B cell (primary cell): ENCODE data around the gene CALML5. TPM values are rescaled to one million over a fixed set of nuclear protein-coding genes. Genes with fewer than 3 reads are reported as not detected.

Experiments
- ATAC-seq: fragments of 200-7000 bp; cut with Tn5 transposase; one replicate; pipeline ENCODE4 v1.10.0; 2021; ENCODE audit warnings: low read depth, mild to moderate bottlenecking, moderate number of reproducible peaks, moderate library complexity
- CTCF ChIA-PET: fragments of 350-600 bp; sonication (Branson Sonifier 250); formaldehyde crosslinking; loops from one replicate; lab custom pipeline; 2021; ENCODE audit warnings: antibody characterized with exemption, inconsistent platforms; lab: Charles Lee
- POLR2A ChIA-PET: fragments of 350-600 bp; sonication (Branson Sonifier 250); formaldehyde crosslinking; loops from one replicate; lab custom pipeline; 2021; ENCODE audit warnings: antibody characterized with exemption; lab: Charles Lee
- DNase-seq: peaks from one replicate; pipeline ENCODE4 v3.0.0; 2013
- H2AFZ ChIP-seq: 2 replicates; pipeline ENCODE4 v1.6.1; 2012; ENCODE audit warnings: mild to moderate bottlenecking, low read depth, low read length; ENCODE audit not compliant: insufficient read depth, poor library complexity, severe bottlenecking
- H3K27ac ChIP-seq, 2 donors: 1 replicate in 1 of 2; 2 replicates in 1 of 2; pipeline ENCODE4 v1.5.1; 2012 to 2013; ENCODE audit warnings: low read length in 2 of 2, mild to moderate bottlenecking in 2 of 2, moderate library complexity in 1 of 2
- H3K27me3 ChIP-seq, 4 experiments: fragments of 200-600 bp in 1 of 4; sonication (generic) in 1 of 4; replicated peaks in 1 of 4; 1 replicate in 2 of 4; 2 replicates in 2 of 4; pipeline versions ENCODE4 v1.6.1 to v1.7.0; 2013 to 2016; ENCODE audit warnings: low read length in 3 of 4, mild to moderate bottlenecking in 2 of 4, mixed read lengths in 1 of 4, moderate library complexity in 1 of 4; ENCODE audit not compliant: insufficient read depth in 4 of 4, control insufficient read depth in 3 of 4; ENCODE audit errors: control extremely low read depth in 1 of 4
- H3K36me3 ChIP-seq, 2 experiments: replicated peaks in 1 of 2; 1 replicate in 1 of 2; 2 replicates in 1 of 2; pipeline versions ENCODE4 v1.6.1 to v1.7.1; 2013; ENCODE audit warnings: low read length in 1 of 2; ENCODE audit not compliant: insufficient read depth in 2 of 2, control insufficient read depth in 1 of 2; ENCODE audit errors: control extremely low read depth in 1 of 2, extremely low read depth in 1 of 2
- H3K4me1 ChIP-seq, 2 donors: fragments of 200-600 bp in 1 of 2; sonication (generic) in 1 of 2; 1 replicate in 1 of 2; 2 replicates in 1 of 2; pipeline versions ENCODE4 v1.5.1 to v1.6.1; 2013 to 2017; ENCODE audit warnings: low read length in 2 of 2; ENCODE audit not compliant: control insufficient read depth in 2 of 2, insufficient read depth in 2 of 2
- H3K4me2 ChIP-seq: replicated peaks from 2 replicates; pipeline ENCODE3; 2012; ENCODE audit warnings: mild to moderate bottlenecking, low read depth, low read length; ENCODE audit not compliant: poor library complexity, severe bottlenecking
- H3K4me3 ChIP-seq, 5 experiments: fragments of 200-600 bp in 1 of 5; sonication (generic) in 1 of 5; 1 replicate in 3 of 5; 2 replicates in 2 of 5; pipeline versions ENCODE4 v1.5.1 to v1.7.0; 2011 to 2016; ENCODE audit warnings: low read length in 4 of 5, mild to moderate bottlenecking in 4 of 5, low read depth in 2 of 5, control low read depth in 1 of 5, moderate library complexity in 1 of 5; ENCODE audit not compliant: insufficient read depth in 1 of 5; ENCODE audit errors: control extremely low read depth in 1 of 5, extremely low read depth in 1 of 5
- H3K79me2 ChIP-seq: fragments of 200-600 bp; sonication (generic); one replicate; pipeline ENCODE4 v1.6.0; 2016; ENCODE audit warnings: low read length; ENCODE audit not compliant: control insufficient read depth, insufficient read depth
- H3K9ac ChIP-seq: fragments of 200-600 bp; sonication (generic); 2 replicates; pipeline ENCODE4 v1.6.1; 2017; ENCODE audit warnings: mild to moderate bottlenecking, low read length, moderate library complexity
- H3K9me3 ChIP-seq, 3 donors: one replicate each; pipeline versions ENCODE4 v1.6.1 to v1.7.1; 2013; ENCODE audit warnings: low read length in 2 of 3; ENCODE audit not compliant: control insufficient read depth in 2 of 3, insufficient read depth in 1 of 3; ENCODE audit errors: control extremely low read depth in 1 of 3
- H4K20me1 ChIP-seq: 2 replicates; pipeline ENCODE4 v1.6.0; 2012; ENCODE audit warnings: mild to moderate bottlenecking, low read length; ENCODE audit not compliant: insufficient read depth, control insufficient read depth, poor library complexity, severe bottlenecking
- H3K27ac Mint-ChIP-seq: one replicate; pipeline ENCODE4 v1.8.0; 2021; ENCODE audit warnings: mixed read lengths
- H3K27me3 Mint-ChIP-seq: one replicate; pipeline ENCODE4 v1.8.0; 2021; ENCODE audit warnings: mixed read lengths
- H3K4me1 Mint-ChIP-seq: one replicate; pipeline ENCODE4 v1.8.0; 2021; ENCODE audit warnings: mixed read lengths
- H3K4me3 Mint-ChIP-seq: one replicate; pipeline ENCODE4 v1.8.0; 2021; ENCODE audit warnings: mixed read lengths
- H3K9me3 Mint-ChIP-seq: one replicate; pipeline ENCODE4 v1.8.0; 2022; ENCODE audit warnings: mixed read lengths; ENCODE audit not compliant: insufficient read depth
- CTCF ChIP-seq: fragments of 200-600 bp; IDR thresholded peaks from one replicate; pipeline ENCODE4 v1.8.0; 2022; ENCODE audit warnings: antibody characterized with exemption, mild to moderate bottlenecking
- EZH2 ChIP-seq: IDR thresholded peaks from 2 replicates; pipeline ENCODE4 v1.6.1; 2012; ENCODE audit warnings: borderline replicate concordance, low read depth, mild to moderate bottlenecking, moderate library complexity, low read length; ENCODE audit not compliant: insufficient read depth, poor library complexity, severe bottlenecking
- WGBS: methylation state at CpG from one replicate; pipeline ENCODE4 v1.1.5; 2013; ENCODE audit warnings: missing lambda C conversion rate; ENCODE audit not compliant: insufficient coverage; 5-methylcytosine and 5-hydroxymethylcytosine counted together
- intact Hi-C: fragments of 100-400 bp; cut with micrococcal nuclease; formaldehyde crosslinking; loops from one replicate; pipeline ENCODE4 v1.10.0; 2022
- polyA plus RNA-seq: library from polyadenylated mRNA; depleted of rRNA; stranded (reverse); fragments of >200 nt; gene quantifications from 2 replicates; pipeline ENCODE4 v1.2.3, GENCODE V29; 2012
- total RNA-seq, 2 donors: library from RNA; stranded (reverse); fragments of 120-200 nt in 1 of 2; gene quantifications; 1 replicate in 1 of 2; 2 replicates in 1 of 2; pipeline versions ENCODE4 v1.2.3 to v1.2.4, GENCODE V29; 2013 to 2022

The CALML5 gene
- total and polyA plus RNA-seq, 2 donors (not counting 1 experiment from before 2014, with no cell fraction given) = not detected

DNA sequence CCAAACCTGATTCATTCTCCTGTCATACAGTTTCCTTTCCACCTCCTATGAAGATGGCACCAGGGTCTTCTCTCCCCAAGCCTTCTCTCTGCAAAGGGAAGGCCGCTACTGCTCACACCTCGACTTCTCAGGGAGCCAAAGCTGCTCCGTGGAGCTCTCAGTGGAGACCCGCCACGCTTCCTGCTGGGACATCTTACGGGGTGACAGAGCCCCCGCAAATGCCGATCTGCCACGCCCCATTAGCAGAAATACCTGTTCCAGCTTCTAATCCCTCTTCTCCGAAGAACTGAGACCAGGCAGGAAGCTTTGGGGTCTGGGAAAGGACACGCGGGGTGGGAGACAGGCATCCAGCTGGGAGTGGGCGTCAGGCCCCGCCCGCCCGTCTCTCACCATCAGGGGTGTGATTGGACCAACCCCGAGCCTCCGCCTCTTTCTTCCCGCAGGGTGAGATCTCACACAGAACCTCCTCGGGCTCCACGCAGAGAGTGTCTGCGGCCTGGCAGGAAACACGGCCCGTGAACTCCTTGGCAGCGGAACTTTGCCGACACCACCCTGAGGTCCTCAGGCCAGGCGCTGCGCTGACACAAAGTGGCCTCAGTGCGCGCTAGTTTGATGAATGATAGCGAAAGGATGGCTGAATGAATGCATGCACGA, 12.0 kb upstream of the CALML5 start:
- Histone ChIP-seq H4K20me1 (no peaks in the 10 kb centered on the region), H2AFZ (no peak overlapping the region), H3K4me1 (no peaks in the 10 kb centered on the region), H3K9ac (no peak overlapping the region), H3K27me3 (peaks cover 0 to 7% (median 1%) of the 10 kb centered on the region in 4 experiments), H3K36me3 (no peaks in the 10 kb centered on the region), H3K4me3 (no peak overlapping the region), H3K27ac (no peak overlapping the region), H3K9me3 (no peaks in the 10 kb centered on the region), H3K79me2 (no peaks in the 10 kb centered on the region), H3K4me2 (no peak overlapping the region)
- 89% methylated on average over 28 of the region's 32 CpGs for WGBS
- POLR2A ChIA-PET = no interaction called here
- intact Hi-C loops = no loop called here
- no peak for TF ChIP-seq EZH2
- TF ChIP-seq CTCF = no peak
- CTCF ChIA-PET = no interaction called here
- Mint-ChIP-seq H3K4me3 (no peak overlapping the region), H3K4me1 (no peaks in the 10 kb centered on the region), H3K27me3 (peaks cover under 1% of the 10 kb centered on the region), H3K9me3 (no peaks in the 10 kb centered on the region), H3K27ac (no peak overlapping the region)
- DNase-seq = no peak
- no peak for ATAC-seq

DNA sequence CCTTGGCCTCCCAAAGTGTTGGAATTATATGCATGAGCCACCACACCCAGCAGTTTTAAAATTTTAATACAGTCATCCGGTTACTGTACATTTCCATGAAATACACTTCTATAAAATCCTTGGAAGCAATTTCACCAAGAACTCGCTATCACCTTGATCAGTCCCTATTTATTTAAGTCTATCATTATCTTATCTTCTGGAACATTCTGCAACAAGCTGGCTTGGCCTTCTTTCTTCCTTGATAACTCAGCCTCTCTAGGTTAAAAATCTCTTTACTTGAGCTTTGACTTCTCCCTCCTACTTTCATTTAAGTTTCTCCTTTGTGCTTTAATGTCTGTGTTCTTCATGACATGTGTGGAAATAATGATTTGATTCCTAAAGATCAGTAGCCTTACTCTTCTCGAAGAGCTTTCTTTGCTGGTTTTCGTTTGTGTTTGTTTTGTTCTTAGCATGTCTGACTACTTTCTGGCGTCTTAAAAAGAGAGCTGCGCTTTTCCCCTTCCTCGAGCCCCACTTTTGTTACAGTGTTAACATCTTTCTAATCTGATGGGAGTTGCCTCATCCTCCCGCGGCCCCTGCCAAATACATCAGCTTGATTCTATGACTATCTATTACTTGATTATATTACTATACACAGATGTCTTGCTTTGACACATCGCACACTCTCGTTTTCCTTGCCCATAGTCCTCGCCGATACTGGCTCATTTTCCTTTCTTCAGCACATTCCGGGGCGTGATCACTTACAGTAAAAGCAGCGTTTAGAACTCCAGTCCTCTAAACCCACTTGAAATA, 11.1 kb upstream of the CALML5 start:
- ChIA-PET POLR2A (no interaction called here), CTCF (no interaction called here)
- intact Hi-C loops = no loop called here
- no peak overlapping the region for H3K27ac Mint-ChIP-seq
- H3K27ac ChIP-seq = no peak overlapping the region
- TF ChIP-seq CTCF (no peak), EZH2 (no peak)
- H3K9ac ChIP-seq = no peak overlapping the region
- DNase-seq (no peak), ATAC-seq (no peak)
- H3K4me1 Mint-ChIP-seq = no peaks in the 10 kb centered on the region
- no peak overlapping the region for H2AFZ ChIP-seq
- H3K9me3 Mint-ChIP-seq = no peaks in the 10 kb centered on the region
- H4K20me1 ChIP-seq = no peaks in the 10 kb centered on the region
- 94% methylated on average over 12 of the region's 16 CpGs for WGBS
- H3K4me2 ChIP-seq = no peak overlapping the region
- no peaks in the 10 kb centered on the region for H3K36me3 ChIP-seq
- H3K9me3 ChIP-seq = no peaks in the 10 kb centered on the region
- H3K4me1 ChIP-seq = no peaks in the 10 kb centered on the region
- no peaks in the 10 kb centered on the region for H3K79me2 ChIP-seq
- no peak overlapping the region for H3K4me3 Mint-ChIP-seq
- H3K27me3 Mint-ChIP-seq = no peaks in the 10 kb centered on the region
- H3K27me3 ChIP-seq = peaks cover 0 to 7% (median 1%) of the 10 kb centered on the region in 4 experiments
- no peak overlapping the region for H3K4me3 ChIP-seq
